Skin of body (tissue), 2 donors: ENCODE measurements around the gene OLFM1. TPM values are rescaled to one million over a fixed set of nuclear protein-coding genes. Genes with fewer than 3 reads are reported as not detected.
"Not testable (repeated sequence)": the region's sequence is repeated elsewhere in the genome, so short reads cannot be mapped to it uniquely, and the experiment has no call there.

ENCODE experiments used
- DNase-seq: peaks from one replicate; lab custom pipeline; 2025; lab: John Stamatoyannopoulos, UW
- total RNA-seq: library from RNA; depleted of rRNA; stranded (reverse); fragments of >200 nt; gene quantifications from one replicate; pipeline ENCODE4 v1.2.3, GENCODE V29; 2014

Gene OLFM1
- total RNA-seq, 1 donor from 2014 or later = 4.8 TPM

DNA sequence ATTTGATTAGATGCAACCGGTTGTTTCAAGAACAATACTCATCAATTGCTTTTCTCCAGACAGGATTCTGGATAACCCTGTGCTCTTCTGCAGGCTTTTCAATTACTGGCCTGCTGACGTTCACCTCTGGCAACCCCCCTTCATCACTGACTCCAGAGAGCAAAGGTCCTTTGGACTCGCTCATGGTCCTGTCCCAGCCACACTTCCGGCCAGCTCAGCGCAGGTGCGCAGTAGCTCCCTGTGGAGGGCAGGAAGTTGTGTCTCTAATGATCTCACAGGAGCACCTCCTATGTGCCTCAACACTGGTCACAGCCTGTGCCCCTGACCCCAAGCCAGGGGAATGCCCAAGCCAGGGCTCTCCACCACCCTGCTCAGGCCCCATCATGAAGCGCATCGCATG, 44.0 kb downstream of the OLFM1 start:
- no peak for DNase-seq

DNA sequence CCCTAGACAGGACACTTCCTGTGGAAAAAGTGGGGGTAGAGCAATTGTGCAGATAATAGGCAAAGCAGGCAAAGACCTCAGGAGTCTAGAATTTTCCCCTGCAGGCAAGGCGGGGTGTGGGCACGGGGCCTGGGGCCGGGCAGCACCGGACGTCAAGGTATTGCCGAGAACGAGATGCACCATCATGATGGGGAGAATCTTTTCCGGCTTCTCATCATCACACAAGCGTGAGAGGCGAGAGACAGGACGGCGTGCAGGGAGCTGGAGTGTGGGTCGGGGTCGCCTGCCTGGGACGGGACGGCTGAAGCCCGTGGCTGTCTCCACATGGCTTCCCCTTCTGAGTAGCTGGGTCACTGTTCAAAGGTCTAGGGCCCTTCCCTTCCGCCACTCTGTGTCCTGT, 44.5 kb downstream of the OLFM1 start:
- no peak for DNase-seq

GRCh38 chr9:135134268-135135022, 47.0 kb downstream of the OLFM1 start:
- no peak for DNase-seq

DNA sequence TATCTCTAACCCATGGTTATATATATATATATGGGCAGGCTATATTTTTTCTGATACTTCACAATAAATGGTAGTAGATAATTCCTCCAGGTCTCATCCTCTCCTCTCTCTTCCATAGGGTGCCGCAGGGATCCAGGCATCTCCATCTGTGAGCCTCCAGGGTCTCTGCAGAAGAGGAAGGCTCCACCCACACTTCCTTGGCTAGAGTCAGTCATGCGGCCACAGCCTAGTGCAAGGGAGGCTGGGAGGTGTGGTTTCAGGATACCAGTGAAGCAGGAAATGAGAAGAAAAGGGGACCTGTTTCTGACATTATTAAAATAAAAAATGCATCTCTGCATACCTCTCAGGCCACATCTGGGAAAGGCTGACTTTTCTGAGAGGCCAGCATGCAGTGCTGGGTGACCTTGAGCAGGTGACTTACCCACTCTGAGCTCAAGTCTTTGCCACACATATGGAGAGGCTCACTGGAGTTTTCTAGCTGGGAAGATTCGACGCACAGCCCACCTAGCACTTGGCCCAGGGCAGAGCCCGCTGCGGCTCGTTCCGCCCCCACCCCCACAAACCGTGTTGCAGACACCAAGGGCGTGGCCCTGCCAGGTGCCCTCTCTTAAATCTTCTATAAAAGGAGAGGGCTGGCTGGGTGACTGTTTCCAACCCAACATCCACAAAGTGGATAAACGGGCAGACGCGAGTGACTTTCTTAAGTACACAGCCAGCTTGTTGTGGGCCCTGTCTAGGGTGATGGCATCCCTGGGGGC, 47.9 kb downstream of the OLFM1 start:
- DNase-seq = no peak

GRCh38 chr9:135135929-135136315, 48.5 kb downstream of the OLFM1 start:
- DNase-seq = no peak

- no peak for DNase-seq
These were observed 49.0 kb downstream of the OLFM1 start for GRCh38 chr9:135136481-135136880.

DNA sequence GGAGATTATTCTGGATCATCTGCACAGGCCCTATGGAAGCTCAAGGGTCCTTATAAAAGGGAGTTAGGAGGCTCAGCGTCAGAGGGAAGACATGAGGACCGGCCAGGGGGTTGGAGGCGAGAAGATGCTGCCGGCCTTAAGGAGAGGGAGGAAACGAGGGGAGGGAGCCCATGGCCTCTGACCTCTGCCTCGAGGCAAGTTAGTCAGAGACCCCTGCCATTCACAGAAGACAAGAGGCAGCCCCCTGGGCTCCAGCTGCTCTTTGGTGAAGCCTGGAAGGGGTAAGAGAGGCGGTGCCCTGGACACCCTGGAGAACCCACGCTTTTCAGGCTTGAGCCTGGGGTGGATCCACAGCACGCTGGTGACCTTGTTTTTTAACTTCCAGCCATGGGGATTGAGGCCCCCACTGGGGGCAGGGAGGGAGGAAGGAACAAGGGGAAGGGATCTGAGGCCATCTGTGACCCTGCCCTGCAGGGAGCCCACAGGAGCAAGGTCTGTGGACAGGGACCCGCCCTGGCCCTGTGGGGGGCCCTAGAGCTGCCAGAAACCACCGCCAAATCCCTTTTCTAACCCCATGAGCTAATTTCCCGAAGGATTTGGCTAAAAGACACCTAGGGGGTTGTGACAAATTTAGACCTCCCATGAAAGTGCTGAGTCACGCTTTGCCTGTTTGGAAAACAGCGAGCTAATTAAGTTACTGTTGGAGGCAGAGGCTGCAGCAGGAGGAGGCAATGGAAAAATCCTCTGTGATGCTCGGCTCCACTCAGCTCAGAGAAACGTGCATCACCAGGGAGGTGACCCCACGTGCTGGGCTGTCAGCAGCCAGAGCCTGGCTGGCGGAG, 49.7 kb downstream of the OLFM1 start:
- no peak for DNase-seq

GRCh38 chr9:135138078-135138855, 50.8 kb downstream of the OLFM1 start:
- no peak for DNase-seq

- no peak for DNase-seq
These were observed 52.0 kb downstream of the OLFM1 start for GRCh38 chr9:135139366-135139959.

DNA sequence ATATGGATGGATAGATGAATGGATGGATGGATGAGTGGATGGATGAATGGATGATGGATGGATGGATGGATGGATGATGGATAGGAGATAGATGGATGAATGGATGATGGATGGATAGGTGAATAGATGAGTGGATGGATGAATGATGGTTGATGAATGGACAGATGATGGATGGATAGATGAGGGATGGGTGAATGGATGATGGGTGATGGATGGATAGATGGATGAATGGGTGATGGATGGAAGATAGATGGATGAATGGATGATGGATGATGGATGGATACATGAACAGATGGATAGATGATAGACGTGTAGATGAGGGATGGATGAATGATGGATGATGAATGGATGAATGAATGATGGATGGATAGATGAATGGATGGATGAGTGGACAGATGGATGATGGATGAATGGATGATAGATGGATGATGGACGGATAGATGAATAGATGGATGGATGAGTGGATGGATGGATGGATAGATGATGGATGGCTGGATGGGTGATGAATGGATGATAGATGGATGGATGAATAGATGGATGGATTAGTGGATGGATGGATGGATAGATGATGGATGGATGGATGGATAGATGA, 53.8 kb downstream of the OLFM1 start:
- DNase-seq = no peak

- DNase-seq = no peak
These were observed 57.2 kb downstream of the OLFM1 start for GRCh38 chr9:135144581-135145170.

DNA sequence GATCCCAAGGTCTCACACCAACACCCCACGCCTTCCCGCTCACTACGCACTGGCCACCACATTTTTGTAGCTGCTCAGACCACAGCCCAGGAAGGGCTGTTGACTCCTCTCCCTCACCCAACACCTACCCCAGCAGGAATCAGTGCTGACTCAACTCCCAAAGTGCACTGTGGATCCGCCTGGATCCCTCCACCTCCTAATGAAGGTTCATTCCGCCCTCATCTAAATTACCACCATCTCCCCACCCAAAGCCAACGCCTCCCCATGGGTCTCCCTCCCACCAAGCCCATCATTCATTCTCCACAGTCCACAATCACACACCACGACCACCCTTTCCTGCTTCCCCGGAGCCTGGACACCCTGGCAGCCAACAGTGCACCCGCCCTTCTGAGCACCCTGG, 57.8 kb downstream of the OLFM1 start:
- DNase-seq = no peak

- no peak for DNase-seq
These were observed 58.8 kb downstream of the OLFM1 start for GRCh38 chr9:135146241-135146640.

DNA sequence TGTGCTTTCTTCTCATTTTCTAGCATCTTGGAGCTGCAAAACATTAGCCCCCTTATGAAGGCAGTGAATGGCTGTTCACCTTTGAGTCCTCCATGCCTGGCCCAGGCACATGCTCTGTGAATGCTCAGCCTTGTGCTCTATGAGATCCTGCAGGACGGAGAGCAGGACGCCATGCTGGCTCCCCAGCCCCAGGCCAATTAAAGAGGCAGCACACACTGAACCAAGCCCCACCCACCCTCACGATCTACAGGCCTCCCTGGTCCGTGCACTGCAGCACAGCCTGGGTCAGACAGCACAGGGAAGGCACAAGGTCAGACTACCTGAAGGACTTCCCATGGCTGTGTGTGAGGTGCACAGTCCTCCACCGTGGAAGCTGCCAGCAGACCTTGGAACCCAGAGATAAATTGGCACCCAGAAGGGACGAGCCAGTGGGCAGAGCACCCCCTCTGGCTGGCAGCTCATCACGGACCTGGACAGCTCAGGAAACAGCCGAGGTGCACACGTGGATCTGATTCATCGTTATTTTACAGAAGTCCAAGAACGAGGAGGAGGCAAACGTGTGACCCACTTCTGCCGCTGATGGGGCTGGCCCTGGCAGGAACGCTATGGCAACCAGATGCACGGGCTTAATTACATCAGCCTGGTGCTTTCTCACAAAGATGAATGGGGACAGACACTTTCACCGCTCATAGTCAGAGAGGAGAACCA, 59.5 kb downstream of the OLFM1 start:
- DNase-seq = no peak

DNA sequence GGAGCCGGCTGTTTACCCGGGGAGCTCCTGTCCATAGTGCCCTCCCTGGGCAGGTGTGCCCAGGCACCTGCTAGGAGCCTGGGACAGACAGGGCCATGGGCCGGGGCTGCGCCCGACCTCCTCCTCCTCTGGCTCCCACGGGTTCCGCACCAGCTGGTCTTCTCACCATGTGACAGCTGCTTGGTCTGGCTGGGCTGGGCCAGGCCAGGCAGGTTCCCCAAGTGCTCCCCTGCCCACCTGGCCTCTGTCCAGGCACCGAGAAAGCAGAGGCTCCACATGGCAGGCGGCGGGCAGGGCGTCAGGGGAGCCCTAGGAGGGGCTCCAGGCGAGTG, 60.0 kb downstream of the OLFM1 start:
- no peak for DNase-seq

- no peak for DNase-seq
These were observed 60.5 kb downstream of the OLFM1 start for GRCh38 chr9:135147938-135148337.

DNA sequence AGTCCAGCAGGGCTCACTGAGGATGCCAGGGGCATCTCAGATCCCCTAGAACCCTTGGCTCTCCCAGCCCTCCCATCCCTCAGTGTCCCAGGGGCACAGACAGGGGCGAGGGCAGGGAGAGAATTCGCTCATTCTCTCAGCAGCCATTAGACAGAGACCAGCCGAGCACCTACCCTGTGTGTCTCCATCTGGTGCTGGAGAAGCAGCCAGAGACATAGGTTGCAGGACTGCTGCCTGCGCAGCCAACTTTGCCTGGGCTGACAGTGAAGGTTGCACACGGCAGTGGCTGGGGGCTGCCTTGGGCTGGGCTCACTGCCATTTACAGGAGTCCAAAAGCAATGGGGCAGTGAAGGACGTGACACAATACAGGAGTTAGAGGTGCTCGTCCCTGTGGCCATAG, 60.9 kb downstream of the OLFM1 start:
- no peak for DNase-seq

- DNase-seq = not testable (repeated sequence)
These were observed 62.4 kb downstream of the OLFM1 start for GRCh38 chr9:135149901-135150300.

- no peak for DNase-seq
These were observed 63.5 kb downstream of the OLFM1 start for GRCh38 chr9:135150981-135151380.
